ENCODE measurements around the gene KHK. TPM values are rescaled to one million over a fixed set of nuclear protein-coding genes. Genes with fewer than 3 reads are reported as not detected.

Gene KHK
- total RNA-seq, 1 experiment from 2014 or later: 9.3 TPM

DNA sequence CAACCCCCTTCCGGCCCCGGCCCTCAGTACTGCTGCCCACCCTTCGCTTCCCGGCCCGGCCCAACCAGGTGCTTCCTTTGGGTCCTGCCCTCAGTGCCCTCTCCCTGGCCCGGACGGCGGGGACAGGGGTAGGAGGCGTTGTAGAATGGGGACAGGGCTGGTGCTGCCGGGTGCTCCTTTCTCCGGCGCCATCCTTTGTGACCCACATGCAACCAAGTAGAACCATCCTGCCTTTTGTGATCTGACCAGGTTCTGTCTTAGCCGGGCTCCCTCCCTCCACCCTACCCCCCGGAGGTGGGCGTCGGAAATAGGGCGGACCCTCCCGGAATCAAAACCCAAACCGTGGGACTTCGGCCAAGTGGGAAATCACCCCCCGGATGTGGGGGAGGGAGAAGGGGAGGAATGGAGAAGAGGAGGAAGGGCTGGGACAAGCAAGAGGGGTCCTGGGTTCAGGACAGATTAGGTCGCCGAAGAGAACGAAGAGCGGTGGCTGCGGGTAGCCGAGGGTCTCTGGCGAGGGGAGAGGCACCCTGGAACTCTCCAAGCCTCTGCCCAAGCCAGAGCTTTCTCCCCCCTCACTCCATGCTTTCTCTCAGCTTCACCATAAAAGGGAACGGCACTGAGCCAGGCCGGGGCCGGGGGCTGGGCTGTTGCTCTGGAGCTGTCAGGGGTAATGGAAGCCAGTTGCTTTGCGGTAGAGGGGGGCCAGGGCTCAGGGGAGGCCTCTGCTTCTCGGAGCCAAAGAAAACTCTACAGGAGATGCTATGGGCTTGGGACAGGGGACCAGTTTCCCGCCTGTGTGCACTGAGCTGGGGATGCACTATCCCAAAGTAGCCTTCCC, 14.4 kb upstream of the KHK start:
- Histone ChIP-seq H3K27me3 (replicated peaks; ENCODE audit: control insufficient read depth, insufficient read depth, low read length) (no peaks in the 10 kb centered on the region), H3K4me3 (ENCODE audit: low read depth, low read length) (peak overlapping the region; percentile 90), H3K36me3 (ENCODE audit: control insufficient read depth, insufficient read depth, low read length) (no peaks in the 10 kb centered on the region), H3K9me3 (no peaks in the 10 kb centered on the region), H3K4me1 (no peaks in the 10 kb centered on the region)
- H3K4me3 Mint-ChIP-seq (ENCODE audit: unreplicated experiment): peak overlapping the region; percentile 95
- no peak for TF ChIP-seq CTCF (IDR thresholded peaks at IDR 0.05; ENCODE audit: insufficient read depth in 1 of 2, low read depth in 1 of 2, low read length in 1 of 2, severe bottlenecking in 1 of 2, unreplicated experiment in 1 of 2)
- BruUV-seq (replicated peaks): no TSS peak
- peaks cover 39% of the 10 kb centered on the region for H3K36me3 Mint-ChIP-seq (ENCODE audit: insufficient read depth, unreplicated experiment)
- no peak overlapping the region for H3K27ac Mint-ChIP-seq (ENCODE audit: unreplicated experiment)
- peaks cover 13% of the 10 kb centered on the region for H3K27me3 Mint-ChIP-seq (ENCODE audit: insufficient read depth, unreplicated experiment)
- intact Hi-C loops (cut with micrococcal nuclease; ENCODE audit: unreplicated experiment): loop anchor here (1.0 kb wide), 3 partner anchors 9 to 21 kb away; partner anchors contain the start of genes AGBL5 and KHK
- POLR2A ChIA-PET: interaction anchor here (1.0 to 1.7 kb wide), 6 partner anchors 9 to 140 kb away, joined by 3 to 27 read pairs (median 6); partner anchors contain the start of genes AGBL5, ATRAID, KHK and SLC5A6
- CTCF ChIA-PET: interaction anchor here (1.0 to 2.4 kb wide), 4 partner anchors 9 to 21 kb away, joined by 5 to 19 read pairs (median 8); partner anchors contain the start of genes AGBL5 and KHK
- no peaks in the 10 kb centered on the region for H3K9me3 Mint-ChIP-seq (ENCODE audit: unreplicated experiment)
- no peak for DNase-seq
- H3K4me1 Mint-ChIP-seq (ENCODE audit: low read depth, unreplicated experiment): peaks cover 9% of the 10 kb centered on the region

GRCh38 chr2:27072920-27073319, 13.7 kb upstream of the KHK start:
- Histone ChIP-seq H3K4me1 (no peaks in the 10 kb centered on the region), H3K36me3 (ENCODE audit: control insufficient read depth, insufficient read depth, low read length) (no peaks in the 10 kb centered on the region), H3K9me3 (no peaks in the 10 kb centered on the region), H3K4me3 (ENCODE audit: low read depth, low read length) (no peak overlapping the region), H3K27me3 (replicated peaks; ENCODE audit: control insufficient read depth, insufficient read depth, low read length) (no peaks in the 10 kb centered on the region)
- ChIA-PET POLR2A (no interaction called here), CTCF (interaction anchor here (0.7 to 2.4 kb wide), 2 partner anchors 9 to 53 kb away, joined by 5 to 19 read pairs; no protein-coding TSS in a partner anchor)
- Mint-ChIP-seq H3K27ac (ENCODE audit: unreplicated experiment) (no peak overlapping the region), H3K4me1 (ENCODE audit: low read depth, unreplicated experiment) (peaks cover 9% of the 10 kb centered on the region), H3K9me3 (ENCODE audit: unreplicated experiment) (no peaks in the 10 kb centered on the region), H3K27me3 (ENCODE audit: insufficient read depth, unreplicated experiment) (peaks cover 17% of the 10 kb centered on the region), H3K4me3 (ENCODE audit: unreplicated experiment) (peak overlapping the region; percentile 95), H3K36me3 (ENCODE audit: insufficient read depth, unreplicated experiment) (peaks cover 32% of the 10 kb centered on the region)
- no TSS peak for BruUV-seq (replicated peaks)
- no peak for TF ChIP-seq CTCF (IDR thresholded peaks at IDR 0.05; ENCODE audit: insufficient read depth in 1 of 2, low read depth in 1 of 2, low read length in 1 of 2, severe bottlenecking in 1 of 2, unreplicated experiment in 1 of 2)
- DNase-seq: no peak
- intact Hi-C loops (cut with micrococcal nuclease; ENCODE audit: unreplicated experiment): no loop called here

GRCh38 chr2:27073782-27074181, 12.8 kb upstream of the KHK start:
- H3K27me3 ChIP-seq (replicated peaks; ENCODE audit: control insufficient read depth, insufficient read depth, low read length): no peaks in the 10 kb centered on the region
- no peak overlapping the region for H3K27ac Mint-ChIP-seq (ENCODE audit: unreplicated experiment)
- POLR2A ChIA-PET: no interaction called here
- BruUV-seq (replicated peaks): no TSS peak
- intact Hi-C loops (cut with micrococcal nuclease; ENCODE audit: unreplicated experiment): no loop called here
- no peaks in the 10 kb centered on the region for H3K9me3 Mint-ChIP-seq (ENCODE audit: unreplicated experiment)
- no peak for DNase-seq
- peaks cover 9% of the 10 kb centered on the region for H3K4me1 Mint-ChIP-seq (ENCODE audit: low read depth, unreplicated experiment)
- H3K4me1 ChIP-seq: no peaks in the 10 kb centered on the region
- H3K36me3 ChIP-seq (ENCODE audit: control insufficient read depth, insufficient read depth, low read length): no peaks in the 10 kb centered on the region
- peaks cover 19% of the 10 kb centered on the region for H3K27me3 Mint-ChIP-seq (ENCODE audit: insufficient read depth, unreplicated experiment)
- no peak overlapping the region for H3K4me3 Mint-ChIP-seq (ENCODE audit: unreplicated experiment)
- H3K4me3 ChIP-seq (ENCODE audit: low read depth, low read length): no peak overlapping the region
- peaks cover 24% of the 10 kb centered on the region for H3K36me3 Mint-ChIP-seq (ENCODE audit: insufficient read depth, unreplicated experiment)
- TF ChIP-seq CTCF (IDR thresholded peaks at IDR 0.05; ENCODE audit: insufficient read depth in 1 of 2, low read depth in 1 of 2, low read length in 1 of 2, severe bottlenecking in 1 of 2, unreplicated experiment in 1 of 2): no peak
- CTCF ChIA-PET: interaction anchor here (0.7 kb wide), 1 partner anchor 578 kb away, joined by 5 read pairs; no protein-coding TSS in a partner anchor
- no peaks in the 10 kb centered on the region for H3K9me3 ChIP-seq
